H1 (cell line): ENCODE data around the gene CMTM3. TPM values are rescaled to one million over a fixed set of nuclear protein-coding genes. Genes with fewer than 3 reads are reported as not detected.

Experiments
- CTCF ChIA-PET: fragments of 300-600 bp; sonication (Branson Sonifier 250); formaldehyde crosslinking; loops from one replicate; lab custom pipeline; 2021; ENCODE audit not compliant: partially characterized antibody; lab: Charles Lee
- POLR2A ChIA-PET: fragments of 300-600 bp; sonication (Branson Sonifier 250); formaldehyde crosslinking; loops from one replicate; lab custom pipeline; 2021; ENCODE audit warnings: inconsistent platforms; ENCODE audit not compliant: partially characterized antibody; lab: Charles Lee
- DNase-seq, 2 experiments: peaks; one replicate each; pipeline versions ENCODE4 v3.0.0 to v3.0.0-alpha.2; 2010 to 2022; ENCODE audit warnings: low spot score in 2 of 2, low read depth in 1 of 2, mixed read lengths in 1 of 2
- FAIRE-seq: peaks from 2 replicates; lab custom pipeline; 2011; peaks lifted over from hg19 to GRCh38; lab: Jason Lieb, UNC
- H2AFZ ChIP-seq: 2 replicates; pipeline ENCODE4 v1.8.1; 2012; ENCODE audit warnings: low read length, inconsistent platforms
- H2AK5ac ChIP-seq: 2 replicates; pipeline ENCODE4 v1.6.1; 2013; ENCODE audit warnings: low read depth, low read length
- H2BK120ac ChIP-seq: replicated peaks from 2 replicates; pipeline ENCODE3; 2013; ENCODE audit warnings: low read depth, low read length, inconsistent platforms
- H2BK12ac ChIP-seq: 2 replicates; pipeline ENCODE4 v1.6.1; 2013; ENCODE audit warnings: low read depth, low read length
- H2BK15ac ChIP-seq: 2 replicates; pipeline ENCODE4 v1.6.1; 2013; ENCODE audit warnings: low read length
- H2BK20ac ChIP-seq: 2 replicates; pipeline ENCODE4 v1.6.1; 2013; ENCODE audit warnings: low read length
- H2BK5ac ChIP-seq: 2 replicates; pipeline ENCODE4 v1.6.1; 2013; ENCODE audit warnings: low read depth, low read length
- H3K14ac ChIP-seq: 2 replicates; pipeline ENCODE4 v1.6.1; 2013; ENCODE audit warnings: inconsistent platforms; ENCODE audit not compliant: insufficient read length
- H3K18ac ChIP-seq: 2 replicates; pipeline ENCODE4 v1.6.1; 2013; ENCODE audit warnings: low read length; ENCODE audit errors: extremely low read depth
- H3K23ac ChIP-seq: 2 replicates; pipeline ENCODE4 v1.6.1; 2013; ENCODE audit warnings: inconsistent platforms; ENCODE audit not compliant: insufficient read length
- H3K23me2 ChIP-seq: 2 replicates; pipeline ENCODE4 v1.6.1; 2013; ENCODE audit warnings: low read depth, low read length
- H3K27ac ChIP-seq: 2 replicates; pipeline ENCODE4 v1.6.1; 2011; ENCODE audit warnings: low read depth, low read length, inconsistent platforms
- H3K27me3 ChIP-seq, 4 experiments: replicated peaks in 1 of 4; 1 replicate in 1 of 4; 2 replicates in 3 of 4; pipeline versions ENCODE4 v1.6.1 to v1.8.1; 2011 to 2013; ENCODE audit warnings: low read length in 3 of 4, mild to moderate bottlenecking in 3 of 4, inconsistent platforms in 2 of 4, mixed read lengths in 2 of 4, moderate library complexity in 1 of 4; ENCODE audit not compliant: control insufficient read depth in 3 of 4, insufficient read depth in 3 of 4; ENCODE audit errors: extremely low read depth in 1 of 4
- H3K36me3 ChIP-seq, 4 experiments: 2 replicates each; pipeline versions ENCODE4 v1.6.1 to v1.8.1; 2011 to 2013; ENCODE audit warnings: mild to moderate bottlenecking in 4 of 4, low read length in 3 of 4, moderate library complexity in 2 of 4, control low read depth in 1 of 4, inconsistent platforms in 1 of 4; ENCODE audit not compliant: insufficient read depth in 4 of 4, control insufficient read depth in 2 of 4
- H3K4ac ChIP-seq: replicated peaks from 2 replicates; pipeline ENCODE3; 2013; ENCODE audit warnings: low read length, low read depth, mixed read lengths, inconsistent platforms; ENCODE audit not compliant: insufficient read length
- H3K4me1 ChIP-seq, 4 experiments: replicated peaks in 1 of 4; 1 replicate in 1 of 4; 2 replicates in 3 of 4; pipeline versions ENCODE4 v1.6.1 to v1.8.1; 2011 to 2013; ENCODE audit warnings: low read length in 3 of 4, inconsistent platforms in 2 of 4, mixed read lengths in 1 of 4; ENCODE audit not compliant: insufficient read depth in 4 of 4, control insufficient read depth in 3 of 4
- H3K4me2 ChIP-seq, 2 experiments: 2 replicates each; pipeline versions ENCODE4 v1.6.1 to v1.8.1; 2011 to 2013; ENCODE audit warnings: low read depth in 2 of 2, low read length in 2 of 2, control low read depth in 1 of 2, inconsistent platforms in 1 of 2, mild to moderate bottlenecking in 1 of 2; ENCODE audit not compliant: insufficient read depth in 1 of 2
- H3K4me3 ChIP-seq, 4 experiments: fragments of 200-600, 300-600 bp in 1 of 4; sonication (generic), shearing (Covaris generic), sonication (Bioruptor Twin) in 1 of 4; 2 replicates each; pipeline versions ENCODE4 v1.5.1 to v1.8.1; 2011 to 2016; ENCODE audit warnings: low read length in 4 of 4, low read depth in 3 of 4, control low read depth in 2 of 4, inconsistent platforms in 2 of 4, mild to moderate bottlenecking in 2 of 4, mixed read lengths in 1 of 4, moderate library complexity in 1 of 4; ENCODE audit not compliant: insufficient read depth in 2 of 4; ENCODE audit errors: extremely low read depth in 1 of 4
- H3K56ac ChIP-seq: replicated peaks from 2 replicates; pipeline ENCODE3; 2013; ENCODE audit warnings: low read depth, mild to moderate bottlenecking, mixed read lengths, low read length, inconsistent platforms; ENCODE audit not compliant: insufficient read length
- H3K79me1 ChIP-seq: 2 replicates; pipeline ENCODE4 v1.6.1; 2013; ENCODE audit warnings: low read depth, low read length, control low read depth
- H3K79me2 ChIP-seq, 2 experiments: 2 replicates each; pipeline versions ENCODE4 v1.6.1 to v1.8.1; 2012 to 2013; ENCODE audit warnings: low read length in 2 of 2, mild to moderate bottlenecking in 2 of 2, inconsistent platforms in 1 of 2; ENCODE audit not compliant: insufficient read depth in 2 of 2, control insufficient read depth in 1 of 2
- H3K9ac ChIP-seq, 4 experiments: replicated peaks in 1 of 4; 1 replicate in 1 of 4; 2 replicates in 3 of 4; pipeline versions ENCODE4 v1.6.1 to v1.8.1; 2011 to 2013; ENCODE audit warnings: low read depth in 3 of 4, low read length in 3 of 4, control low read depth in 2 of 4, mild to moderate bottlenecking in 2 of 4, moderate library complexity in 2 of 4, inconsistent platforms in 1 of 4; ENCODE audit errors: extremely low read depth in 1 of 4
- H3K9me3 ChIP-seq, 2 experiments: 2 replicates each; pipeline versions ENCODE4 v1.6.1 to v1.8.1; 2012 to 2013; ENCODE audit warnings: mild to moderate bottlenecking in 2 of 2, moderate library complexity in 2 of 2, control low read depth in 1 of 2, inconsistent platforms in 1 of 2, low read depth in 1 of 2, low read length in 1 of 2, mixed read lengths in 1 of 2; ENCODE audit not compliant: insufficient read depth in 2 of 2
- H4K20me1 ChIP-seq, 2 experiments: replicated peaks in 1 of 2; 2 replicates each; pipeline versions ENCODE3 to v1.8.1; 2011 to 2013; ENCODE audit warnings: inconsistent platforms in 2 of 2, low read length in 2 of 2, mild to moderate bottlenecking in 1 of 2; ENCODE audit not compliant: insufficient read depth in 2 of 2, control insufficient read depth in 1 of 2
- H4K5ac ChIP-seq: 2 replicates; pipeline ENCODE4 v1.6.1; 2013; ENCODE audit warnings: low read length, low read depth, mixed read lengths, inconsistent platforms; ENCODE audit not compliant: insufficient read length
- H4K8ac ChIP-seq: 2 replicates; pipeline ENCODE4 v1.8.0; 2013; ENCODE audit warnings: mild to moderate bottlenecking, moderate library complexity, low read length, inconsistent platforms; ENCODE audit not compliant: insufficient read depth; ENCODE audit errors: extremely low read depth
- H4K91ac ChIP-seq: replicated peaks from 2 replicates; pipeline ENCODE3; 2013; ENCODE audit warnings: low read length, mixed read lengths, inconsistent platforms; ENCODE audit not compliant: insufficient read length
- BACH1 ChIP-seq: IDR thresholded peaks from 2 replicates; pipeline ENCODE4 v1.6.1; 2012; ENCODE audit warnings: low read length, improper control_type of control experiment
- GABPA ChIP-seq: IDR thresholded peaks from 2 replicates; pipeline ENCODE4 v1.6.1; 2011; ENCODE audit warnings: mild to moderate bottlenecking, low read length, moderate library complexity, borderline replicate concordance; ENCODE audit not compliant: insufficient read depth
- NRF1 ChIP-seq: IDR thresholded peaks from 2 replicates; pipeline ENCODE4 v1.6.1; 2011; ENCODE audit warnings: mild to moderate bottlenecking, low read depth, low read length, improper control_type of control experiment
- RAD21 ChIP-seq, 2 experiments: IDR thresholded peaks in 1 of 2; conservative IDR thresholded peaks in 1 of 2; 2 replicates each; pipeline ENCODE4 v1.6.1; 2011; ENCODE audit warnings: low read depth in 2 of 2, low read length in 2 of 2, improper control_type of control experiment in 1 of 2, inconsistent platforms in 1 of 2, mild to moderate bottlenecking in 1 of 2, moderate library complexity in 1 of 2
- RBBP5 ChIP-seq: IDR thresholded peaks from 2 replicates; pipeline ENCODE4 v1.7.1; 2012; ENCODE audit warnings: low read depth, mild to moderate bottlenecking, inconsistent platforms, low read length, moderate library complexity, borderline replicate concordance
- RXRA ChIP-seq: IDR thresholded peaks from 2 replicates; pipeline ENCODE4 v1.6.1; 2011; ENCODE audit warnings: low read depth, mild to moderate bottlenecking, low read length, moderate library complexity; ENCODE audit not compliant: insufficient read depth
- SIN3A ChIP-seq, 2 experiments: IDR thresholded peaks in 1 of 2; conservative IDR thresholded peaks in 1 of 2; 2 replicates each; pipeline ENCODE4 v1.6.1; 2011 to 2012; ENCODE audit warnings: low read length in 2 of 2, improper control_type of control experiment in 1 of 2, low read depth in 1 of 2, mild to moderate bottlenecking in 1 of 2
- WGBS, 2 experiments: shearing (Covaris generic) in 1 of 2; methylation state at CpG; one replicate each; pipeline versions ENCODE4 v1.1.6 to v1.1.7; 2013 to 2015; ENCODE audit warnings: low lambda C conversion rate in 2 of 2, mixed read lengths in 2 of 2, inconsistent platforms in 1 of 2, low coverage in 1 of 2, missing lambda C conversion rate in 1 of 2; ENCODE audit not compliant: insufficient replicate concordance in 2 of 2, insufficient coverage in 1 of 2, insufficient read length in 1 of 2; ENCODE audit errors: extremely low coverage in 1 of 2, missing lambda C conversion rate in 1 of 2; 5-methylcytosine and 5-hydroxymethylcytosine counted together
- polyA plus RNA-seq, 7 experiments: library from polyadenylated mRNA; depleted of rRNA in 3 of 7; stranded (reverse) in 5 of 7; unstranded in 2 of 7; fragments of >200 nt in 5 of 7; fragments of 200-250 nt in 2 of 7; gene quantifications; 1 replicate in 5 of 7; 2 replicates in 1 of 7; 4 replicates in 1 of 7; pipeline versions ENCODE4 v1.2.1 to v1.2.3, GENCODE V29; 2011 to 2013; ENCODE audit warnings: missing spikeins in 2 of 7, mixed read lengths in 2 of 7
- total RNA-seq: library from RNA; stranded (reverse); fragmentation: NEBNext Ultra II Directional; extraction: Animal tissue kit (Norgen Biotek cat#: 25700); gene quantifications from 2 replicates; pipeline ENCODE4 v1.2.1, GENCODE V29; 2021
- TF ChIP-seq, protein P1 (sequence below): IDR thresholded peaks from 2 replicates; pipeline ENCODE4 v1.6.1; 2012; ENCODE audit warnings: inconsistent platforms

The CMTM3 gene
- total and polyA plus RNA-seq, 2 of the 8 experiments (the other 6 are each of a cell fraction or from before 2014, with no cell fraction given): 24.7 to 24.8 TPM

- H3K4me3 ChIP-seq: no peak overlapping the region
- H4K5ac ChIP-seq: no peak overlapping the region
- H3K27me3 ChIP-seq: no peaks in the 10 kb centered on the region
- peak overlapping the region; percentile 33 for H3K18ac ChIP-seq
- no peak overlapping the region for H3K9ac ChIP-seq
- H4K91ac ChIP-seq: peak overlapping the region; percentile 29
- no peak overlapping the region for H3K23ac ChIP-seq
- 43% methylated on average over 17 of the region's 17 CpGs; no CpG with 5 or more reads in 1 of the 2 experiments for WGBS, 2 experiments
- POLR2A ChIA-PET: interaction anchor here (1.0 to 2.9 kb wide), 8 partner anchors 10 to 108 kb away, joined by 3 to 11 read pairs (median 4); partner anchors contain the start of genes CKLF and CMTM4
- H2BK5ac ChIP-seq: peak overlapping the region; percentile 1; the same call in 1 of the 2 replicates
- DNase-seq (peak; percentile 78 to 96), FAIRE-seq (peak; percentile 79)
- no peak overlapping the region for H2AFZ ChIP-seq
- no peak overlapping the region for H2BK20ac ChIP-seq
- H3K56ac ChIP-seq: no peak overlapping the region
- no peak overlapping the region for H3K27ac ChIP-seq
- H3K4ac ChIP-seq: no peak overlapping the region
- H2BK12ac ChIP-seq: peak overlapping the region; percentile 60; the same call in 1 of the 2 replicates
- no peaks in the 10 kb centered on the region for H3K9me3 ChIP-seq
- peaks cover 1 to 13% of the 10 kb centered on the region in 2 experiments for H4K20me1 ChIP-seq
- H3K23me2 ChIP-seq: peaks cover 5% of the 10 kb centered on the region
- 0 out of 4 replicates have a peak overlapping the region, but pooled peaks of 1 of the 2 experiments have one; percentile 10 for H3K4me2 ChIP-seq
- H2BK15ac ChIP-seq: no peak overlapping the region
- peaks cover 5 to 22% (median 14%) of the 10 kb centered on the region in 4 experiments; a peak in 6 of 8 replicates for H3K36me3 ChIP-seq
- H3K79me1 ChIP-seq: peaks cover 5% of the 10 kb centered on the region; the same call in 1 of the 2 replicates
- H2AK5ac ChIP-seq: 0 out of 2 replicates have a peak overlapping the region, but pooled peaks have one; percentile 29
- H4K8ac ChIP-seq: no peak overlapping the region
- peaks cover 0 to 27% (median 13%) of the 10 kb centered on the region in 4 experiments; a peak in 6 of 7 replicates for H3K4me1 ChIP-seq
- H2BK120ac ChIP-seq: no peak overlapping the region
- H3K14ac ChIP-seq: no peak overlapping the region
- CTCF ChIA-PET: interaction anchor here (0.5 to 6.4 kb wide), 39 partner anchors 9 to 266 kb away, joined by 3 to 57 read pairs (median 5); partner anchors contain the start of genes CKLF and DYNC1LI2
- H3K79me2 ChIP-seq: peaks cover 0 to 3% of the 10 kb centered on the region in 2 experiments; a peak in 2 of 4 replicates
- TF ChIP-seq, protein P1, sequence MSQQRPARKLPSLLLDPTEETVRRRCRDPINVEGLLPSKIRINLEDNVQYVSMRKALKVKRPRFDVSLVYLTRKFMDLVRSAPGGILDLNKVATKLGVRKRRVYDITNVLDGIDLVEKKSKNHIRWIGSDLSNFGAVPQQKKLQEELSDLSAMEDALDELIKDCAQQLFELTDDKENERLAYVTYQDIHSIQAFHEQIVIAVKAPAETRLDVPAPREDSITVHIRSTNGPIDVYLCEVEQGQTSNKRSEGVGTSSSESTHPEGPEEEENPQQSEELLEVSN: peak; percentile 87
- TF ChIP-seq BACH1: peak; percentile 58
- 0 out of 2 replicates have a peak, but pooled peaks have one; percentile 50 for TF ChIP-seq RXRA
- 0 out of 2 replicates have a peak, but pooled peaks have one; percentile 19 for TF ChIP-seq GABPA
- no peak for TF ChIP-seq RBBP5
- peak; percentile 79 to 81 for TF ChIP-seq RAD21 (IDR thresholded peaks at IDR 0.05 in 1 of 2, conservative IDR thresholded peaks at IDR 0.05 in 1 of 2; ENCODE audit: low read depth in 2 of 2, low read length in 2 of 2)
- 0 out of 2 replicates have a peak, but pooled peaks have one; percentile 9 for TF ChIP-seq NRF1
- TF ChIP-seq SIN3A (conservative IDR thresholded peaks at IDR 0.05 in 1 of 2, IDR thresholded peaks at IDR 0.05 in 1 of 2; ENCODE audit: low read depth in 1 of 2, low read length in 2 of 2): peak; percentile 46 to 85; a peak in 1 of 4 replicates
Measured at GRCh38 chr16:66608241-66609138, 4.0 kb downstream of the CMTM3 start.
